ENCODE results near the gene SLC20A1.
A peak's percentile ranks its signal among the peaks of the same experiment; 100 is the strongest.

Gene SLC20A1

DNA sequence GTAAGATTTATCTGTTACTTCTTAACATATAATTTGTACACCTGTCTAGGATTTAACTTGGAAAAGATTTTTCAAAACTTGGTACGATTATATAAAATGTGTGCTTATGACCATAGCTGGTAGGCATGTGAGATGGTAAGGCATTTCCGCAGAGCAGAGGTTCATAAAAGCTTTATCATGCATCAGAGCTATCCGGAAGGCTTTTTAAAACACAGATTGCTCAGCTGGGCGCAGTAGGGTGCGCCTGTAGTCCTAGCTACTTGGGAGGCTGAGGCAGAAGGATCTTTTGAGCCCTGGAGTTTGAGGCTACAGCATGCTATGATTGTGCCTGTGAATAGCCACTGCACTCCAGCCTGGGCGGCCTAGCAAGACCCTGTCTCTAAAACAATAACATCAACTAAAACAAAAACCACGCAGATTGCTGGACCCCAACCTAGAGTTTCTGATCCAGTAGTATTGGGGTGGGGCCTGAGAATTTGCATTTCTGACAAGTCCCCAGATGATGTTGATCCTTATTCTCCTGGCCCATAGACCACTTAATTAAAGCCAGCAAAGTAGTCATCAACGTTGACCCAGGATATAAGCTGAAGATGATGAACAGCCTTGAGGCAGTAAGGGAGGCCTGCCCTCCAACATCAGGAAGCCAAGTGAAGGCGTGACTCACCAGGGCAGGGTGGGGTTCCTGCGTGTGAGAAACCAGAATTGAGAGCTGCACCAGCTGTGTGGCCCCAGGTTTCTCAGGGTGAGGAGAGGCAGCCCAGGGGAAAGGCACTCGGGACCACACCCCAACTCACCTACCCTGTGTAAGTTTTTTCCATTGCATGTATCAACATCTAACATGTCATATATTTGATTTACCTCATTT lies 21.6 kb upstream of the SLC20A1 start:
- peak; percentile 36 to 66 (median 58) for DNase-seq

DNA sequence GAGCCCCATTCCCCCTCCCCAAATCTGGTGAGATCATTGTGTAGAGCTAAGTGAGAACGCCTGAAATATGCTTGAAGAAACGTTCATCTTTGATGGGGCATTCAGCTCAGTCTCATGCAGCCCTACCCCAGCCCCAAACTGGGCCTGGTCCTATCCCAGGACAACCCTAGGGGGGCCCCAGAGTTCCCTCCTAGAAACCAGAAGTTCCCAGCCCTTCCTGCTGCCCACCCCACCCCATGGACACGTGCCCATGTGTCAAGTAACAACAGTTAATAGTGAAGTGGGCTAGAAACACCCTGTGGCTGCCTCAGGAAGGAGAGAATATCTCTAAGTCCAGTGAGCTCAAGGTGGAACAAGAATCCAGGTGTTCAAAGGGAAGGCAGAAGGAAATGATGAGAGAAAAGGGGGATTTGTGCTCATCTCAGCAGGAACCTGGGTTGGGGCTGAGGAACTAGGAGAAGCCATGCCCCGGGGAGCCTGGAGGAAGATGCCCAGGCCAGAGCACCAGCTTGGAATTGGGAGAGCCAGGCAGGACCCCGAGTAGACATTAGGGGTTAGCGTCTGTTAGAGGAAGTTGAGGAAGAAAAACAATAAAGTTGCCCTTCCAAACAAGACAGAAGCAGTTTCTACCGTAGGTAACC lies 20.1 kb upstream of the SLC20A1 start:
- H3K27me3 ChIP-seq (replicated peaks; ENCODE audit: control insufficient read depth, insufficient read depth, low read length, poor library complexity, severe bottlenecking) = no peaks in the 10 kb centered on the region
- no peak overlapping the region for H3K4me3 ChIP-seq (ENCODE audit: insufficient read depth, low read depth, low read length, poor library complexity, severe bottlenecking)
- DNase-seq = no peak
- H3K36me3 ChIP-seq (ENCODE audit: control insufficient read depth, insufficient read depth, low read length) = no peaks in the 10 kb centered on the region
- peaks cover 38% of the 10 kb centered on the region for H3K4me1 ChIP-seq (ENCODE audit: control insufficient read depth, insufficient read depth, low read length, poor library complexity, severe bottlenecking)
- H3K27ac ChIP-seq (ENCODE audit: insufficient read depth, low read length, poor library complexity, severe bottlenecking) = no peak overlapping the region
- no peaks in the 10 kb centered on the region for H3K9me3 ChIP-seq (ENCODE audit: control insufficient read depth, low read length)

More for the DNA sequence above, 21.6 kb upstream of the SLC20A1 start:
- Histone ChIP-seq H3K27me3 (replicated peaks; ENCODE audit: control insufficient read depth, insufficient read depth, low read length, poor library complexity, severe bottlenecking) (no peaks in the 10 kb centered on the region), H3K27ac (ENCODE audit: insufficient read depth, low read length, poor library complexity, severe bottlenecking) (no peak overlapping the region), H3K9me3 (ENCODE audit: control insufficient read depth, low read length) (no peaks in the 10 kb centered on the region), H3K36me3 (ENCODE audit: control insufficient read depth, insufficient read depth, low read length) (no peaks in the 10 kb centered on the region), H3K4me1 (ENCODE audit: control insufficient read depth, insufficient read depth, low read length, poor library complexity, severe bottlenecking) (peaks cover 26% of the 10 kb centered on the region), H3K4me3 (ENCODE audit: insufficient read depth, low read depth, low read length, poor library complexity, severe bottlenecking) (no peak overlapping the region)

DNA sequence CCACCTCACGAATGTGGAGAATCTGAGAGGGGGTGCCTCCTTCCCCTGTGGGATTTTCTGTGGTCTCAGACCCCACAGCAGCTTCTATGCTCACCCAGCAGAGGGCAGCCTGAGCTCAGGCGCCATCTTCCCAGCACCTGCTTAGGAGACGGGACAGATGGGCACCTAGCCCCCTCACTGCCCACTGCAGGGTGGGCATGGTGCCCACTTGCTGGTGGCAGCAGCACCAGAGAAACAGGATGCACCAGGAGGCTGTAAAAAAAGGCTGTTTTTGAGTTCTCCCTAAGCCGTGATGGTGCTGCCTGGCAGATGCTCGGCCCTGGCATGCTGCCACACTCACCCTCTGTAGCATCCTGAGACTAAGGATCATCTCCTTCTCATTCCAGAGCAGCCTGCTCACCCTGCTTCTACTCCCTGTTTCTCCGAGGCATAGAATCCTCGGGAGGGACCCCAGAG lies 19.1 kb upstream of the SLC20A1 start:
- Histone ChIP-seq H3K27me3 (replicated peaks; ENCODE audit: control insufficient read depth, insufficient read depth, low read length, poor library complexity, severe bottlenecking) (no peaks in the 10 kb centered on the region), H3K4me3 (ENCODE audit: insufficient read depth, low read depth, low read length, poor library complexity, severe bottlenecking) (peak overlapping the region; percentile 32), H3K4me1 (ENCODE audit: control insufficient read depth, insufficient read depth, low read length, poor library complexity, severe bottlenecking) (peaks cover 42% of the 10 kb centered on the region), H3K36me3 (ENCODE audit: control insufficient read depth, insufficient read depth, low read length) (no peaks in the 10 kb centered on the region), H3K27ac (ENCODE audit: insufficient read depth, low read length, poor library complexity, severe bottlenecking) (no peak overlapping the region), H3K9me3 (ENCODE audit: control insufficient read depth, low read length) (no peaks in the 10 kb centered on the region)
- peak; percentile 28 to 45 (median 36) for DNase-seq

DNA sequence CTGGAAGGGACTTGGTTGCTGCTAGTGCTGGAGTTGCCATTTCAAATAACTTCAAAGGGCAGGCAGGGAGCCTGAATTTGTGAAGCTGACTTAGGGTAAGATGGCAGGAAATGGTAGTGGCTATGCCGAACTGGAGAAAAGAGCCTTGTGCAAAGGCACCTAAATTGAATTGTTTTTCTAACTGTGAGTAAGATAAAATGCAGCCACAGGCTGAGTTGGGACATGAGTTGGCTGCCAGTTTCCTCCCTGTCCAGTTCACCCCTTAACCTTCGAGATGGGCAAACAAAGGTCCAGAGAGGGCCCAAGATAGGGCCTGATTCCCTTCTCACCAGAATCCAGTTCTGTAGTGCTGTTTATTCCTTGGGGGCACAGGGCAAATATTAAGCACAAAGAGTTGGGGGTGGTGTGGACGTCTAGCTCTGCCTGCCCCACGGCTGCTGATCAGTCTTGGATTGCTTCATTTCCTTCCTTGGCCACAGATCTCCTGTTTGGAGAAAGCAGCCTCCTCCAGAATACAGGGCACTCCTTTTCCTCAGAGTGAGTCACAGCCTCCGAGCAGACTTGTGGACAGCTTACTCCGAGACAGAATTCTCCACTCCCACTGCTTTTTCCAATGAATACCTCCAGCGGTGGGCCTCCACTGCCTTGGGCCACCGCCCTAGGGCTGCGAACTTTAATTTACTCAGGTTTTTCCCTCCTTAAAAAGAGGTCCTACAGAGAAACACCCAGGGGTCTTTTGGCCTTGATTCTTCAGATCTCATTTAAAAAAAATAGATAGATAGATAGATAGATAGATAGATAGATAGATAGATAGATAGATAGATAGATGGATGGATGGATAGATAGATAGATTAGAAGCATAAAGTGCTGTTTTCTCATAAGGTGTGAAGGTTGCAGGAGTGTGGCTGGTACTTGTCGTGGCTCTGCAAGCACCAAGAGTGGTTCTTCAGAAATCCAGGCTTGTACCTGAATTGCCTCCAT lies 18.4 kb upstream of the SLC20A1 start:
- DNase-seq = no peak

DNA sequence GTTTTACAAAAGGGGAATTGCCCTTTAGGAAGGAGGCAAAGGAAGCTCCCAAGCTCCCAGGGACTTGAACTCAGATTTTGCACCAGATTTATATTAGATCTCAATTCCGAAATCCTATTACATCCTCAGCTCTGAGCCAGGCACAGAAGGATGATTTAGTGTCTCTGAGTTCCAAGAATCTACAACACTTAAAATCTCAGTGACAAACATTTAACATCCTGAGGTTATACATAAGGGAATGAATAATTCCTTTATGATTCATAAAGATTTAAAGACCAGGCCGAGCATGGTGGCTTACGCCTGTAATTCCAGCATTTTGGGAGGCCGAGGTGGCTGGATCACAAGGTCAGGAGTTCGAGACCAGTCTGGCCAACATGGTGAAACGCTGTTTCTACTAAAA lies 16.5 kb upstream of the SLC20A1 start:
- H3K27ac ChIP-seq (ENCODE audit: insufficient read depth, low read length, poor library complexity, severe bottlenecking) = no peak overlapping the region
- no peak overlapping the region for H3K4me3 ChIP-seq (ENCODE audit: insufficient read depth, low read depth, low read length, poor library complexity, severe bottlenecking)
- no peaks in the 10 kb centered on the region for H3K36me3 ChIP-seq (ENCODE audit: control insufficient read depth, insufficient read depth, low read length)
- no peak for DNase-seq
- H3K9me3 ChIP-seq (ENCODE audit: control insufficient read depth, low read length) = no peaks in the 10 kb centered on the region
- H3K27me3 ChIP-seq (replicated peaks; ENCODE audit: control insufficient read depth, insufficient read depth, low read length, poor library complexity, severe bottlenecking) = no peaks in the 10 kb centered on the region
- peaks cover 50% of the 10 kb centered on the region for H3K4me1 ChIP-seq (ENCODE audit: control insufficient read depth, insufficient read depth, low read length, poor library complexity, severe bottlenecking)

More for the DNA sequence above, 18.4 kb upstream of the SLC20A1 start:
- Histone ChIP-seq H3K9me3 (ENCODE audit: control insufficient read depth, low read length) (no peaks in the 10 kb centered on the region), H3K27me3 (replicated peaks; ENCODE audit: control insufficient read depth, insufficient read depth, low read length, poor library complexity, severe bottlenecking) (no peaks in the 10 kb centered on the region), H3K4me1 (ENCODE audit: control insufficient read depth, insufficient read depth, low read length, poor library complexity, severe bottlenecking) (peaks cover 49% of the 10 kb centered on the region), H3K36me3 (ENCODE audit: control insufficient read depth, insufficient read depth, low read length) (no peaks in the 10 kb centered on the region), H3K4me3 (ENCODE audit: insufficient read depth, low read depth, low read length, poor library complexity, severe bottlenecking) (peak overlapping the region; percentile 32), H3K27ac (ENCODE audit: insufficient read depth, low read length, poor library complexity, severe bottlenecking) (no peak overlapping the region)

DNA sequence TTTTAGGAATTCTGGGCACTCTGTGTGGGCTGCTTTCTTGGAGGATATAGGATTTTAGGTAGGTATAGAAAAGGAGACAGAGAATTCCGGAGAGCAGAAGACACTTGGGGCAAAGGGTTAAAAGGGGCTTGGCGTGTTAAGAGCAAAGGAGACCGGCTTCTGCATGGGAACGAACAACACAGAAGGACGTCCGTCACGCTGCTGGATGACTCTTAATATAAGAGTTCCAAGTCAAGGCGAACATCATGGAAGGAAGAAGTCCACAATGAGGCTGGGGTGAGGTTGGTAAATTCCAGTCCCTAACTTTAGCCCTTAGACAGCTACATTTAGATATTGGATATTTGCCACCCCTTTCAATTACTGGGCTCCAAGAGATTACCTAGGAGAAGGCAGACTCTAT lies 15.9 kb upstream of the SLC20A1 start:
- no peaks in the 10 kb centered on the region for H3K36me3 ChIP-seq (ENCODE audit: control insufficient read depth, insufficient read depth, low read length)
- H3K27me3 ChIP-seq (replicated peaks; ENCODE audit: control insufficient read depth, insufficient read depth, low read length, poor library complexity, severe bottlenecking) = no peaks in the 10 kb centered on the region
- peaks cover 50% of the 10 kb centered on the region for H3K4me1 ChIP-seq (ENCODE audit: control insufficient read depth, insufficient read depth, low read length, poor library complexity, severe bottlenecking)
- peak overlapping the region; percentile 35 for H3K27ac ChIP-seq (ENCODE audit: insufficient read depth, low read length, poor library complexity, severe bottlenecking)
- no peaks in the 10 kb centered on the region for H3K9me3 ChIP-seq (ENCODE audit: control insufficient read depth, low read length)
- no peak for DNase-seq
- H3K4me3 ChIP-seq (ENCODE audit: insufficient read depth, low read depth, low read length, poor library complexity, severe bottlenecking) = no peak overlapping the region

DNA sequence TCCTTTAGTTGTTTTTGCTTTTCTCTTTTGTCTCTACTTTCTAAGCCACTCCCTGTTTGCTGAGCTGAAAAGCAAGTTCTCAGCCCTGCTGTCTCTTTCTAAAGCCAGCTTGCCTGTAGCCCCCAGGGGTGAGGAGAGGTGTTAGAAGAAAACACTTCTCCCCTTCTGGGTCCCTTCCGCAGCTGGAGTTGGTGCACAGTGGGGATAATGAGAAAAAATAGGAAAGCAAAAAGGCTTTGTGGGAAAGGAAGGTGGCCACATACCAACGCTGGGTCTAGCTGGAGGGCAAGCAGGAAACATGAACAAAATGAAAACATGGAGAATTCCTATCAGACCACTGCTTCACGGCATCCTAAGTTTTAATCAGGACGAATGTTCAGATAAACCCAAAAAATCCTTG lies 15.5 kb upstream of the SLC20A1 start:
- no peaks in the 10 kb centered on the region for H3K36me3 ChIP-seq (ENCODE audit: control insufficient read depth, insufficient read depth, low read length)
- DNase-seq = no peak
- H3K9me3 ChIP-seq (ENCODE audit: control insufficient read depth, low read length) = no peaks in the 10 kb centered on the region
- peaks cover 51% of the 10 kb centered on the region for H3K4me1 ChIP-seq (ENCODE audit: control insufficient read depth, insufficient read depth, low read length, poor library complexity, severe bottlenecking)
- peak overlapping the region; percentile 35 for H3K27ac ChIP-seq (ENCODE audit: insufficient read depth, low read length, poor library complexity, severe bottlenecking)
- H3K4me3 ChIP-seq (ENCODE audit: insufficient read depth, low read depth, low read length, poor library complexity, severe bottlenecking) = no peak overlapping the region
- H3K27me3 ChIP-seq (replicated peaks; ENCODE audit: control insufficient read depth, insufficient read depth, low read length, poor library complexity, severe bottlenecking) = no peaks in the 10 kb centered on the region

DNA sequence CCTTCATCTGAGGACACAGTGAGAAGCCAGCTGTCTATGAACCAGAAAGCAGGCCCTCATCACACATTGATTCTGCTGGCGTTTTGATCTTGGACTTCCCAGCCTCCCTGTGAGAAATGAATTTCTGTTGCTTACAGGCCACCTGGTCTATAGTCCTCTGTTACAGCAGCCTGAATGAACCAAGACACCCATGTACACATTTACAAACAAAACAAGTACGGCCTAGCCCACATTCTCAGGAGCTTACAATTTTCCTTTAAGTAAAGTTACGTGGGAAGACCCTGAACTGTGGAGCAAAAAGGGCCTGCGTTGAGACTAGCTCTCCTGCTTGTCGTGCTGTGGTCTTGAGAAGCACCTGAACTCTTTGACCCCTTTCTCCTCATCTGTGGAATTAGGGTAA lies 12.0 kb upstream of the SLC20A1 start:
- Histone ChIP-seq H3K27me3 (replicated peaks; ENCODE audit: control insufficient read depth, insufficient read depth, low read length, poor library complexity, severe bottlenecking) (no peaks in the 10 kb centered on the region), H3K36me3 (ENCODE audit: control insufficient read depth, insufficient read depth, low read length) (no peaks in the 10 kb centered on the region), H3K27ac (ENCODE audit: insufficient read depth, low read length, poor library complexity, severe bottlenecking) (no peak overlapping the region), H3K4me3 (ENCODE audit: insufficient read depth, low read depth, low read length, poor library complexity, severe bottlenecking) (no peak overlapping the region), H3K9me3 (ENCODE audit: control insufficient read depth, low read length) (no peaks in the 10 kb centered on the region), H3K4me1 (ENCODE audit: control insufficient read depth, insufficient read depth, low read length, poor library complexity, severe bottlenecking) (peaks cover 37% of the 10 kb centered on the region)
- DNase-seq = no peak

DNA sequence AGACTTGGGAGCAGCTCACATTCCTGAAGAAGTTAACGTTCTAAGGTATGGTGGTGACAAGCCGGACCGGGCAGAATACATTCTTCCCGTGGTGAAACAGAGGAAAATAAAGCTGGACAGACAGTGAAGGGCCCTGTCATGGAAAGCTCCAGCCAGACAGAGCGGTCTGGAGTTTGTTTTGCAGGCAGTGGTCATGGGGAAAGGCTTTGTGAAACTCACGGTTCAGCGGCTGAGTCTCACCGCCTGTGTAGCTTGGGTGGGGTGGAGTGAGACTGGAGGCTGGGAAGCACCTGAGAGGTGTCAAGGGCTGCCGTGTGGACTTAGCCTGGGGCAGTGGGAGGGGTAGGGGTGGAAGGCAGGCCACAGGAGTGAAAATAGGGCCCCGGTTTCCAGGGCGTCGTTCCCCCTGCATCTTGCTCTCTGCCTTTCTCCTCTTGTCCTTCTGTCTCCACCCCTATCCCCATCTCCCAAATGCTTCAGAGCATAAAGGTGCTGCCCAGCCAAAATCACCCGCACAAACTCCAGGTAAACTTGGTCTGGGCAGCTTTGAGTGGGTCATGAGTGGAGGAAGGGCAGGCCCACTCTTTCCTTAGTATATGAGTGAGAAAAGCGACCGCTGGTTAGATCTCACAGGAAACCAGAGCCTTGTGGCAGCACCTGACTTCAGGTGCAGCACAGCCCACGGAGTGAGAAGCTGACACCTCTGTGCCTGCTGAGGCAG lies 11.4 kb upstream of the SLC20A1 start:
- DNase-seq = peak in 1 of 3 donors; percentile 25
- Histone ChIP-seq H3K4me3 (ENCODE audit: insufficient read depth, low read depth, low read length, poor library complexity, severe bottlenecking) (no peak overlapping the region), H3K36me3 (ENCODE audit: control insufficient read depth, insufficient read depth, low read length) (no peaks in the 10 kb centered on the region), H3K27me3 (replicated peaks; ENCODE audit: control insufficient read depth, insufficient read depth, low read length, poor library complexity, severe bottlenecking) (no peaks in the 10 kb centered on the region), H3K4me1 (ENCODE audit: control insufficient read depth, insufficient read depth, low read length, poor library complexity, severe bottlenecking) (peaks cover 37% of the 10 kb centered on the region), H3K9me3 (ENCODE audit: control insufficient read depth, low read length) (no peaks in the 10 kb centered on the region), H3K27ac (ENCODE audit: insufficient read depth, low read length, poor library complexity, severe bottlenecking) (peak overlapping the region; percentile 33)
